ENCODE results near the gene CNTRL. TPM values are rescaled to one million over a fixed set of nuclear protein-coding genes. Genes with fewer than 3 reads are reported as not detected.
"Not testable (repeated sequence)": the region's sequence is repeated elsewhere in the genome, so short reads cannot be mapped to it uniquely, and the experiment has no call there.

Gene CNTRL
- polyA plus RNA-seq, 3 donors = 29.2 to 37.0 (median 35.7) TPM

DNA sequence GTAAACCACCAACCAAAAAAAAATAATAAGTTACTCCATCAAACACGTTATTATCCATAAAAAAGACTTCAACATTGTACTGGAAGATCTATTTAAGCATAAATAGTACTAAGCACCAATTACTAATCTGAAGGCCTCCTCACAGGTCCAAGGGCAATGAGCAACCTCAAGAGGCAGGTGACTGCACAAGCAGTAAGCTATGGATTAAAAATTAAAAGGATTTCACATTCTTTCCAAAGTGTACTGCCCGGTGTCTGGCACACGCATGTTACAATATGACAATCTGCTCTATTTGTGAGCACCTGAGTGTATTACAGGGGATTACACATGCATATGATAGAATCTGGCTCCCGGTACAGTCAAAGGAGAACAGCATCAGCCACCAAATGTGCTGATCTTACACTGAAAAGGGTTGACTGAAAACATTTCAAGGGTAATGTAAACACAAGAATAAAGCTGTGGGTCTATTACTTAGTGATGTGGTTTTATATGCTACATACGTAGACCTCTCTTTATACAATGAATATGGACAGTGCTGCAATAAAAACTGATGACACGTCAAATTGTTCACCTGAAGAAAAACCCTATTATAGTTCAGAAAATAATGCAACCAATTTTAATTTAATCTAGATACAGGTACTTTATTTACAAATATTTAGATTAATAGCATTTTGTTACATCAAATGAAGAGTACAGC is 104.1 kb downstream of the CNTRL start:
- no peak for DNase-seq

DNA sequence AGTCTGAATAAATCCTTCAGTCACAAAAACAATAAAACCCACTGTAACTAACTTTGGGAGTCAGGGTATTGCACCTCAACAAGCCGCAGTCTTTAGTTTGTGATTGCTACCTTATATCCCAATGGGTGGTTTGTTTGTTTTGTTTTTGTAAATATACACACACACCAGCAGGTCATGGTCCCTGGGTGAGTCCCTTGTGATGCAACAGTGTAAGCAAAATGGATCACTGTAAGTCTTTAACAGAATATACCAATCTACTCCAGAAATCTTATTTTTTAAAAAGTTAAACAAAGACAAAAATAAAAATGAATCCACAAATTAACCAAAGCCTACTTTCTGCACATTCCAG is 104.6 kb downstream of the CNTRL start:
- not testable (repeated sequence) for DNase-seq

DNA sequence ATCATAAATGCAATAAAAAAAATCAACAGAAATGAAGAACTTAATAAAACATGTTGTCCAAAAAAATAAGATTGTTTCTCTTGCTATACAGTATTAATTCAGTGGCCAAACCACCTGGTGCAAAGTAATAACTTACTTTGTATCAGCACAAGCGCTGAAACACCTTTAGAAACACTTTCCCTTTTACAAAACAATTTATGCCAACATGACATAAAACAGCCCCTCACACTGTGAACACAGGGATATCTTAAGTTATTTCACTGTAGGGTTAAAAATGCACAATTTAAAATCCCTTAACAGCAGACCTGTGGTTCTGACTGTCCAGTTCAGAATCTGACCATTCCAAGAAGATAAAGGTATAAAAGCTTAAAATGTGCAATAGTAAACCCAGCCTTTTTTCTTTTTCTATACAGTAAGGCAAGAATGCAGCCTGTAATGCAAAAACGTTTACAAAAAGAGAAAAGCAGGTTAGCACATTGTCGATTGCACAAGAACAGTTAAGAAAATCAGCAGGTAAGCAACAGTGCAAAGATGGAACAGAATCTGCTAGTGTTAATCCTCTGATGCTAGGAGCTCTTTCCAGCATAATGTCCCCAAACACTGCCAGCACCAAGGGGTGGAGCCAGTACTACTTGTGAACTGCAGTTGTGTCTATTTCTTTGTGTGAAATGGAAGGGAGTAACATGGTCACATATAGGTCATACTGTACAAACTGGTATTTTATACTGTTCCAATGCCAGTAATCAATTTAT is 105.4 kb downstream of the CNTRL start:
- DNase-seq = no peak

DNA sequence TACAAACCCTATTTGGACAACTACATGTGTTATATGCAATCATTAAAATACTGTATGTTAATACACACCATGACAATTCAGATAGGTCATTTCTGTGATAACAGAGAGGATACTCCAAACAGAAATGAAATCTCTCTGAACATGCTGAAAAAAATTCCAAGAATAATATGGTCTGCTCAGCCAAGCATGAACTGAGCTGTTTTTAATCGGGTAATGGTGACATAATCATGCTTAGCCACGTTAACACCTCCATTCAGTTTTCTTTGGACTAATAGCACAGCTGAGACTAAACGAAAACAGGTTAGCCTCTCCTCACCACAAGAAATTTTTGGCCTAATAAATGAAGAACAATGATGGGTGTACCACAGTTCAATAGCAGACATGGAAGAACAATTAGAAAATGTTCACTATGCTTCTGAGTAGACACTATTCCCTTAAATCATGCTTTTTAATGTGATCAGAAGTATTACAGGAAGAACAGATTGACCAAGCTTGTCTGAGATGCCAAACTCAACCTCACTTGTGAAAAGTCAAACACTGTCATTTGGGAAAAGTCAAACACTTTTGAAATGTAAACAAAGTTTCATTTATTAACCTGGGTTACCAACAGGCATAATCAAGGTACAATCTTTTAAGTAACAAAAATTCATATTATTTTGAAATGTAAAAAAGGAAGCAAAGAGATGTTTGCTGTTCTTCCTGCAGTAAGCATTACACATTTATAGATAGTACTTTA is 107.5 kb downstream of the CNTRL start:
- DNase-seq = no peak

DNA sequence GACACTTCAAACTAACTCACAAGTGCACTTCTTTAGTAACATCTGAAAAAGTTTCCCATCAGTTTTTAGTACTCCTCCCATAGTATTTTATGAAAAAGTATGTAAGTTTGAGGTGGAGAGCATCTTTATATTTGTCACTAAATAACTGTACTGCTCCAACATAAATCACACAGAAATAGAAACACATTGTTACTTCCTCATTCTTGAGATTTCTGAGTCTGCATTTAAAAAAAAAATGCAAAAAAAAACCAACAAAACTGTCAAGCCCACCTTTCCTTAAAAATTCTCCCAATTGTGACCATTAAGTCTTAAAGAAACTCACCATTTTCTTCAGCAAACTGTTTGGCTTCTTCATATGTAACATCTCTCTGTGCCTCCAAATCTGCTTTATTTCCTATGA is 108.2 kb downstream of the CNTRL start:
- no peak for DNase-seq

DNA sequence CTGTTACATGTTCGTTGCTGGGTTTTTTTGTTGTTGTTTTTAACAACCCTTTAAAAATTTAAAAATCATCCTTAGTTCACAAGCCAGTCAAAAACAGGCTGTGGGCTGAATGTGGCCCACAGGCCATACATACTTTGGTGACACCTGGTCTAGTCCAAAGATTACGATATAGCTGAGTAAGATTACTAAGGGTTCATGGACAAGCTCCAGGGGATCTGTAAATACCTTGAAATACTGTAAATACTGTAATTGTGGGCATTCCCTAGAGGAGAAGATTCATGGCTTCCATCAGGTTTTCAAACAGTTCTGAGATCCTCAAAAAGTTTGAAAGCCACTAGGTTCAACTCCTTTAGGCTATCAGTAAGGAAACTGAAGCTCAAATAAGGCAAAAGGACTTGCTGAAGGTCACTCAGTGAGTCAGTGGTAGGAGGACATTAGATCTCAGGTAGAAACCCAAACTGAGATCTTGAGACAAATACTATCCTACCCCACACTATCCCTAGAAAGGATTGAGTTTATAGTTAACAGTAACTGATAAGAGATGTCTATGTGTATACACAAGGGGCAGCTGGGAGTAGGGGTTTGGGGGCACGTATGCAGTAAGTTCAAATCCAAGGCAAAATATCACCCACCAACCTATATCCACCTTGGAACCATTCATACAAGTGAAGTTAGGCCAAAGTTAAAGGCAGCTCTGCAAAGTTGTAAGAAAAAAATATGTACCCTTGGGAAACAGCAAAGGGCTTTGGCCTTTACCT is 109.1 kb downstream of the CNTRL start:
- no peak for DNase-seq

DNA sequence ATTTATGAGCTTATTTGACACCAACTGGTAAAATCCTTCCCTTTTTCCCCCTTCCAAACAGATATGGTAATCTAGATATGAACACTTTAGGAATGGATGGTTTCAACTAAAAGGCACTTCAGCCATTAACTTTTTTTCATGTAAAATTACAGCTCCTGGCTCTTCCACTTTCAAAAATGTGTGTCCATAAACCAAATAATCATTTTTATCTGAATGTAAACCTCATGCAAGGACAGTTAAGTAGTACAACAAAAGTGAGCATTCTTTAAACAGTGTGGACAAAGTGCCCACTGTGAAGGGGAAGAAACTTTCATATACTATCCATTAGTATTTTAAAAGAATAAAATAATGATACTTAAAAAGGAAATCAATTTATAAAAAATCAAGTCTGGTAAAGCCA is 109.7 kb downstream of the CNTRL start:
- no peak for DNase-seq

DNA sequence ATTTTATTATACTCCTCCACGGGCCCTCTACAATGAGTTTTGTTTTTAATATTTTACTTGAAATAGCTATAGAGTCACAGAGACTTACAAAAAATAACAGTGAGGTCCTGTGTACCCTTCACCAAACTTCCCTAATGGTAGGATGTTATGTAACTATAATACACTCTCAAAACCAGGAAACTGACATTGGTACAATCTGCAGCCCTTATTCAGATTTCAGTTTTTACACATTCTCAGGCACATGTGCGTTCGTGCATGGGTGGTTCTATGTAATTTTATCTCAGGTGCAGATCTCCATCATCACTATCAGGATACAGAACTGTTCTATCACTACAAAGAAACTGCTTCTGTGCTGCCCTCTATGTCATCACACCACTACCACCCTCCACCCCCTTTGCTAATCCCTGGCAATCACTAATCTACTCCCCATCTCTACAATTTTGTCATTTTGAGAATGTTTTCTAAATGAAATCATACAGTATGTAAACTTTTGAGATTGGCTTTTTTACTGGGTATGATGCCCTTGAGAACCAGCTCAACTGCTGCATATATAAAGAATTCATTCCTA is 110.5 kb downstream of the CNTRL start:
- no peak for DNase-seq

DNA sequence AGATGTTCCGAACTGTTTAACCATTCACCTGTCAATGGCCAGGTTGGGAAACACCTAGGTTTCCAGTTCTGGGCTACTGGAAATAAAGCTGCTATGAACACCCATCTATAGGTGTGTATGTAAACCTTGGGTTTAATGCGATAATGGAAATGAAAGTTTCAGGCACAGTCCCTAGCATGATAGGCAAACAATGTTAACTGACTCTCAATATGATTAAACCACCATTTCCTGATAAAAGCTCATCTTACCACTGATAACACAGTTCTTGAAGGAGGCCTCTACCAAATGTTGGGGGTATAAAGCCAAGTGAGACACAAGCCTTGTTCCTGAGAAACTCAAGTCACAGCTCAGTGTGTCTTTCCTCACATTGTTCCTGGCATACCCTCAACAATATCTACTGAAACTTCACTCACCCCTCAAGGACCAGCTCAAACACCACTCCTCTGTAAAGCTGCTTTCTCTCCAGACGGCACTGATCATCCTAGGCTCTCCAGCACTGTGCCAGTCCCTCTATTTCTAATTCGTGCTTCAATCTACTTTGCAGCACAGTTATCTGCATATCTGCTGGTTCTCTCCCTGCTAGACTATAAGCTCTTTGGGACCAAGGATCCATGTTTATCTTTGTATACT is 111.1 kb downstream of the CNTRL start:
- no peak for DNase-seq

DNA sequence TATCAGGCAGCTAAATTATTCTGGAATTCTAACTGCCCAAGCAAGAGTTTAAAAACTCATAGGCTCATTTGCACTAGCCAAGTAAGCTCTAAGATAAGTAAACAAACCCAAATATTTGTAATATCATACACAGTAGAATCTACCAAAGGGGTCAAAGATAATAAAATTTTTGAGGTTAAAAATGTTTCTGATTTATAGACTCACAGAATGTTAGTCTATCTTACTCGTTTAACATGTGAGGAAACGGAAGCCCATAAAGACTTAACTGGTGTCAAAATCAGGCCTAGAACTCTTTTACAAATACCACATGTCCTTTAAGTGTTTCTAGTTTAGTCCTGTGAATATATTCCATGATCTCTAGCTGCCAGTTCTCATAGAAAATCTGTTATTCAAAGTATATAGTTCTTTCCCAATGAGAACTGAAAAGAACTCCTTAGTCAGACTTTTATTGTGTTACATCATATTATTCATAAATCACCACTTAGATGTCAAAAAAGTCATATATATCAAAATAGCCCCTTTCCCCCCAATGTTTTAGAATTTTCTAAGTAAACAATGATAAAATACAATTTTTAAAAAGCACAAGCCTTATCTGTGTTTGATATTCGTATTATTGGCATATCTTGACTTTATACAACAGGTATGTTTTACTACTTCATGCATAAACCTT is 113.0 kb downstream of the CNTRL start:
- no peak for DNase-seq

DNA sequence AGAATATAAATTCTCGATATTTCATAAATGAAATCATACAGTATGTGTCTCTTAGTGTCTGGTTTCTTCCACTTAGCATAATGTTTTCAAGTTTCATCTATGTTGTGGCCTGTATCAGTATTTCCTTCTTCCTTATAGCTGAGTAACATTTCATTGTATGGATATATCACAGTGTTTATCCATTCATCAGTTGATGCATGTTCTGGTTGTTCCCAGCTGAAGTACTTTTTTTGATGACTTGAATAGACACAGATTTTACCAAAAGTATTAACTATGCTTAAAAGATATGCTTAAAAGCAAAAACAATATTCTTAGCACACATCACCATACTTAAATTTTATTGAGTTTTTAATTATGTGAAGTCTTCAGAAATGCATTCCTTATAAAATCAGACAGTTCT is 114.3 kb downstream of the CNTRL start:
- no peak for DNase-seq

DNA sequence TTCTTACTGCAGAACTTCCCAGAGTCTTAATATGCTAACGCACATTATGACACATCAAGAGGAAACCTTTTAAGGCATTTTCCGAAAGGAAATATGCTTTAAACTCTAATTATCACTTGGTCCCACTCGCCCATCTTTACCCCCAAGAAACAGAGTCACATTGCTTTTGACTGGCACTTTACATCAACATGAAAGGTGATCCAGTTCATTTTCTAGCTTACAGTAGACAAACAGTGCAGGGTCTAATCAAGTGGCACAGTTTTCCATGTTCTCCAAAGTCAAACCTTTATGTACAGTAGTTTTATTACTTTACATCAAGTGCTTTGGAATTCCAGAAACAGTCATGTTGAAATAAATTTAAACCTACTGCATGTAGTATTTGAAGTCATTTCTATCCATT is 114.9 kb downstream of the CNTRL start:
- DNase-seq = no peak

DNA sequence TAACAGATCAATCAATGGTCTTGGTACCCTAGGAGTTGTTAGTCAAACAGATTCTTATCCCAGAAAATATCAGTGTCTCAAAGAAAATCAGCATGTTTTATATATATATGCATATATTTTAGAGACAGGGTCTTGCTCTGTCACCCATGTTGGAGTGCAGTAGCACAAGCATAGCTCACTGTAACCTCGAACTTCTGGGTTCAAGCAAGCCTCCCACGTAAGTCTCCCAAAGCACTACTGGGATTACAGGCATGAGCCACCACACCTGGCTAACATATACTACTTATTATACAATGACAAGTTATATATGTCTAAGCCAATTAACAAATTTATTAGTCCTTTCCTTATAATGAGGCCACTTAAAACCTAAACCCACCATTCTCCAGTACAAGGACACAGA is 116.5 kb downstream of the CNTRL start:
- no peak for DNase-seq

DNA sequence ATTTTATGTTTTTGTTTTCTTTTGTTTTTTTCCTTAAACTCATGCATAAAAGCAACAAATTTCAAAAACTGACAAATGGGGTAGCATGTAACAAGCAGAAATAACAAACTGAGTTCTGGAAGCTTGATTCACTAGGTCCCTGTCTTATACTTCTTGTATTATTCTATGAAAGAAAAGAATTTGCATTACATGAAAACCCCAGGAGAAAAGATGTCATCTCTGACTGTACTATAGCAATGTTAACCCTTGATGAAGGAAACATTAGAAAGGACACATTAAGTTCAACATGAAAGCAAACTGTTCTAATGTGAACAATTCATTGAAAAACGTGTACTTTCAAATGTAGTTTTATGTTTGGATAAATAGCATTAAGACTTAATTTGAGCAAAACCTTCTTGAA is 117.8 kb downstream of the CNTRL start:
- DNase-seq = no peak

DNA sequence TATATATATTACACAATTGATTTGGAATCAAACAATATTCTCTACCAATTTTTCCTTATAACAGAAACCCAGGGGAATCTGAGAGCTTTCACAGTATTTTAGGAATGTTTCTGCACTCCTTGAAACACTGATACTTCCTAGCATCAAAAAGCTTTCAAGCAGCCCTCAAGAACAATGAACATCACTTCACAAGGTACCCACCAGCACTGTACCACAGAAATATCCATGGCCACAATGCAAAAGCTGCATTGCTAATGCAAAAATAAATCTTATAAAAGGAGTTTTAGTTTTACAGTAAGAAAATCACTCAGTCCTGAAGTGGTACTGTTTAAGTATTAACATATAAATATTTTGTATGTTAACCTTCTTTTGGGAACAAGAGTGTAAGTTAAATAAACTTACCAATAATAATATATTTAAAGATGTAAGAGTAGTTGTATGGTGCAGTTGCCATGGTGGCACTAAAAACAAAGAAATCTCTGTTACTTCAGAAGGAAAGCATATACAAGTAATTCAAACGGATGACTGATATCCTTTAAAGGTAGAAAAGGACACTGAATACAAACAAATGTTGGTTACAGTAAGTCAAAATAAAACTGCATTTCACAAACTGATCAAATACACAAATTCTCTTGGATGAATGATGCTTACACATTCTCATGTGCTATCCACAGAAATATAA is 118.3 kb downstream of the CNTRL start:
- DNase-seq = no peak

DNA sequence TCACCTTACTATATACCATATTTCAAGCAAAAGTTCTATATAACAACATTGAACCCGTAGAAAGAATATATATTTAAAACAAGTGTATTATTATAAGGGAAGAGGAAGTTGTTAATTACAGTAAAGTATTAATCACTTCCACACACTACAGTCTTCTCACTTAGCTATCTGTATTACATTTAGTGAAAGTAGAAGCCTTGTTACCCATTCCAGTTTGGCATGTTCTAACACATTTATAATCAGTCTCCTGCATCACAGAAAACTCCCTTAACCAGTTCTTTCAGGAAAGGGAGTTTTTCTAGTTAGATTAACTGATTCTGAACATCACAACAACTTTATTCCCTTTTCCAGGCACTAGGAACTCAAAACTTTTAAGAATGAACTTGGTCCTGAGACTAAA is 120.0 kb downstream of the CNTRL start:
- no peak for DNase-seq

DNA sequence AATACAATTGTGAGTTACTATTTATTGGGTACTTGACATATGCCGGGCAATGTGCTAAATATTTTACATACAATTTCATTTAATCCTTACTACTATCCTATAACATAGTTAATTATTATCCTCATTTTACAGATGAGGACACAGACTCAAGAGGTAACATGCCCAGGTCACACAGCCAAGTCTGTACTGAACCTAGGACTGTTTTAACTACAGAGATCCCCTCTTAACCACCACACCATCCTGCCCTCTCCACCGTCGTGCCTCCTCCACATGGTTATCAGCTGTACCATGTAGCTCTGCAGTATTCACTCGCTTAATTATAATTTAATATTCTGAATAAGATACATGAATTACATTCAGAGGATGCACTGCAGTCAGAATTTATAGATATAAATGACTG is 121.6 kb downstream of the CNTRL start:
- DNase-seq = no peak

DNA sequence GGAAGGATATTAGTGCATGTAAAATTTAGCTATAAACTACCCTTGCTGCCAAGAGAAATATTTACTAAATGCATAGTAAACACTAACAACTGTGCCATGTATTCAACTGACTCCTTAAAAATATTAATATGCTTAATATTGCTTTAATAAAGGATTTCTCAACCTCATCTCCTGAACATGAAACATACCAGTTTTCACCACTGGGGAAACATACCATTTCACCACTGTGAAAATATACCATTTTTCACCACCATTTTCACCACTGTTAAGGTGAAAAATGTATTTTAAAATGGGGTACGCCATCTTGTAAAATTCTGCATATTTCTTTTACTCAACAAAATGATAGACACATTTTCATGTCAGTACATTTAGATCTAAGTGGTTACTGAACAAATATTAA is 122.4 kb downstream of the CNTRL start:
- no peak for DNase-seq

DNA sequence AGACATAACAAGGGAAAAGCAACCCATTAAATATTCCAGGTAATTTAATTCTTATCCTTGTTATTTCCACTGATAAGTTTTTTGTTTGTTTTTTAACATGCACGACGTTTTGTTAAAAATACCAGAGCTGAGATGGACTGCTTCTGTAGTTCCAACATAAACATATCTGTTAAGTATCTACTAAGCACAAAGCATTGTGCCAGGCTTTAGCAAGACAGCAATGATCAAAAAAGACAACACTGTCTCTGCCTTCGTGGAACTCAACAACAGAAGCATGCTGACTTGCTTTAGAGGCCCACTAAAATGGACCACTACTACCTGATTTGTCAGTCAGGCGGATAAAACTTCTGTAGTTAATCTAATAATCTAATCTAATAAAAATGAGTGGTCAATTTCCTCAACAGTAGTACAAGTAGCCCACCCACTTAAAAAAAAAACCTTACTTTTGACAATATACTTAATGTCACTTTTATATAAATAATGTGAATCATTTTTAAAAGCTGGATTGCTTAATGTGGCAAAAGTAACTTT is 123.8 kb downstream of the CNTRL start:
- no peak for DNase-seq

DNA sequence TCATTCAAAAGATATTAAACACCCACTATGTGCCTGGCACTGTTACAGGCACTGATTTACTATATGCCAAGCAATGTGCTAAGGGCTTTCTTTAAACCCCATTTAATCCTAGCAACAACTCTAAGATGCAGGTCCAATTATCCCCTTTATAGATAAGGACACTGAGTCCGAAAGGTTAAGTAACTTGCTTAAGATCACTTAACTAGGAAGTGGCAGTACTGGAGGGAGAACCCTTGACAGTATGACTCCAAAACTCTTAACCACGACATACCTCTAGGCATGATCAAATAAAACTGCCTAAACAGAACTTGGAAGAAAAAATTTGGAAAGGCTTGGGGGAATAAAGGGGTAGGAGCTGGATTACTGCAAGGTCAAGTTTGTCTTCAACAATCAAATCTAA is 125.2 kb downstream of the CNTRL start:
- no peak for DNase-seq
